Urothelium cell line (cell line): ENCODE results near the gene RPL12.

ENCODE experiments used
- DNase-seq: peaks from one replicate; pipeline ENCODE4 v3.0.0; 2011; ENCODE audit warnings: low spot score, mixed read lengths
- FAIRE-seq: peaks from 2 replicates; lab custom pipeline; 2011; peaks lifted over from hg19 to GRCh38; lab: Jason Lieb, UNC

The RPL12 gene

DNA sequence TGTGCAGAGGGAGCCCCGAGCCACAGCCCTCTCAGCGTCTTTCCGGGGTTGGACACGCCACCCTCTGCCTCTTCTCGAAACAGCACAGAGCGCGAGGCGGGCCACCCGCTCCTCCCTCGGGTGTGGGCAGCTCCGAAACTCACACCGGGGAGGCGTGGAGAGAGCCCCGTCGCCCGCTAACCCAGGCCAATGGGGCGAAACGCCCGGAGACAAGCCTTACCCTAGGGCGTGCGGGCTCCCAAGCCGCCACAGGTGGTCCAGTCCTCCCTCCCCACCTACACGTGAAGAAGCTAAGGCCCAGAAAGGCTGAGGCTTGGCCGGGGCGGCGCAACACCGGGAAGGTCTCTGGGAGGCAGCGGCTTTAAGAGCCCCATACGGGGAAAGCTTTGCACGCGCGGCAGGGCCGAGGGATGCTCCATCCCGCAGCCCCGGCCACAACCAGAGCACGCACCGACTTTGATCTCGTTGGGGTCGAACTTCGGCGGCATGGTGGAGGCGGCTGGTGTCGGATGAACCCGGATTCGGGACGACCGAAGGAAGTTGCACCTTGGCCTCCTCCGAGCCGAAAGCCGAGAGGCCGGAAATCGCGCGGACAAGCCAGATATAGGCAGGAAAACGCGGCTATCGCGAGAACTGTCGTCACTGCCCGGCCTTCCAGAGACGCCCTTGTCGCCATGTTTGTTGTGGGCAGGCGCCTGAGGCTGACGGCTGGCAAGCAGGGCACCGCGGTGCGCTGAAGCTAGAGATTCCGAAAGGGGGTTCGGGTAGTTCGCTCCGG, at the start of gene RPL12, which contains the start of gene LRSAM1:
TSS of gene RPL12 (minus strand) at position 577 of the 778 bp plus-strand sequence. CDS start at position 488, 89 bp downstream.
TSS of gene LRSAM1 (plus strand) at position 681 of the 778 bp plus-strand sequence. CDS start 3,018 bp downstream, outside the sequence.
- FAIRE-seq = no peak

GRCh38 chr9:127500862-127501261, 49.7 kb upstream of the RPL12 start:
- DNase-seq (no peak), FAIRE-seq (no peak)

More for the DNA sequence above, at the start of gene RPL12, which contains the start of gene LRSAM1:
- DNase-seq = peak; percentile 94

DNA sequence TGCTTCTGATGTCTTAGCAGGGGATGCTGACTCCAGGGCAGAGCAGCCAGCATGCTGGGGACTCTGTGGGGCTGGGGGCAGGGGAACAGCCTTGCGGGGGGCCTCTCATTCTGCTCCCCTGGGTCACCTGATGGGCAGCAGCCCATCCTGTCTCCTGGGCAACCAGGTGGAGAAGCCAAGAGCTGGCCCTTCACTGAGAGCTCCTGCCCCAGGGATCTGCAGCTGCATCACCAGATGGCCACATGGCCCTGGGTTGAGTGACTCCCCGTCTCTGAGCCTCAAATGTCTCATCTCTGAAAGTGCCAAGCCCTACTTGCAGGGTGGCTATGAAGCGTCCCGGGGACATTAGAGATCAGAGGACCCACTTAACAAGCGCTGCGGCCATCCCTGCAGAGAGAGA, 49.2 kb upstream of the RPL12 start:
- DNase-seq = no peak

DNA sequence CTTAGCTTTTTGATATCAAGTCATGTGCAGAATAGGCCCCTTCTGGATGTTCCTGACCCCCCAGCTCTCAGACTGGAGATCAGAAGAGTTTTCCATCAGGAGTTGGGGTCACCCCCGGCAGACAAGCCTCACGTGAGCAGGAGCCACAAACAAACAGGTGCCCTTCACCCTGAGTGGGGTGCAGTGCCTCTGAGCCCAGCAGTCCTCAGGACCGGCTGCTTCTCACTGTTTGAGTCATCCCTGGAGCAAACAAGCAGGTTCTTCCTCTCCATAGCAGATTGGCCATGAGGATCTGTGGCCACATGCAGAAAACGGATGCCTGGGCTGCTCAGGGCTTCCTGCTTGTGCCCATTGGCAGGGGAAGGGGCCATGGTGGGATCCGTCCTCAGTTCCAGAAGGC, 47.1 kb upstream of the RPL12 start:
- FAIRE-seq (no peak), DNase-seq (no peak)

More for the DNA sequence above, 49.2 kb upstream of the RPL12 start:
- no peak for FAIRE-seq

- no peak for FAIRE-seq
Observed at GRCh38 chr9:127497656-127498290, 46.6 kb upstream of the RPL12 start.

GRCh38 chr9:127496974-127497373, 45.8 kb upstream of the RPL12 start:
- FAIRE-seq (no peak), DNase-seq (no peak)

More at GRCh38 chr9:127497656-127498290, 46.6 kb upstream of the RPL12 start:
- DNase-seq = no peak

GRCh38 chr9:127495884-127496555, 44.8 kb upstream of the RPL12 start:
- FAIRE-seq = no peak

GRCh38 chr9:127494304-127494702, 43.1 kb upstream of the RPL12 start:
- DNase-seq (no peak), FAIRE-seq (no peak)

More at GRCh38 chr9:127495884-127496555, 44.8 kb upstream of the RPL12 start:
- DNase-seq = no peak

DNA sequence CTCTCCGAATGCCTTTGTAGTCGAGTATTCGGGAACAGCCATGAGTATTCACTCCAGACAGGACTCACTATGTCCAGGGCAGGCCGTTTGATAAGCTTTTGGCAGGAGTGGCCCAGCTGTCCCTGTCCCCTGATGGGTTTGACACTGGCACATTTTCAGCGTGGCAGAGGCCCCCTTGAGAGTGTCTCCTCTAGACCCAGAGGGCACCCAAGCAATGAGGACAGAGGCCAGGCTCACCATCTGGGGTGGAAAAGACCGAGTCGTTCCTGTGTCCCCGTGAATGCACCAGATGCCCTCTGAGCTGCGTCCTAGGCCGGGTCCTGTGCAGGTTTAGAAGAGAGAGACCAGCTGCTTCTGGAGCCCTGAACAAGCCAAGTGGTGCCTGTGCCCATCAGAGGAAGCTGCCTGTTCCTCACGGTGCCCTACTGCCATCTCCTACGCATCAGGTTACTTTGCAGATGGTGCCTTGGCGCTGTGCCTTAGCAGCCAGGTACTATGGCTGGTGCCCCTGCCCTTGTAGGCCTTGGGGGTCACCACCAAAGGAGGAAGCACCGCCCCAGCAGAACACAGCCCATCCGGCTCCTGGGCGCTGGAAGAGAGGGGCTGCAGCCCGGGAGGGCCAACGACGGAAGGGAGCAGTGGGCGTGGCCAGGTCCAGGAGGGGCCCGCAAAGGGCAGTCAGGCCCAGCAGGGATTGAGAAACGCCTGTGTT, 42.5 kb upstream of the RPL12 start:
- no peak for DNase-seq
- no peak for FAIRE-seq

GRCh38 chr9:127492616-127493015, 41.4 kb upstream of the RPL12 start:
- FAIRE-seq (no peak), DNase-seq (no peak)

GRCh38 chr9:127491516-127491915, 40.3 kb upstream of the RPL12 start:
- FAIRE-seq (no peak), DNase-seq (no peak)

- no peak for FAIRE-seq
- no peak for DNase-seq
Observed at GRCh38 chr9:127490535-127491230, 39.5 kb upstream of the RPL12 start.

DNA sequence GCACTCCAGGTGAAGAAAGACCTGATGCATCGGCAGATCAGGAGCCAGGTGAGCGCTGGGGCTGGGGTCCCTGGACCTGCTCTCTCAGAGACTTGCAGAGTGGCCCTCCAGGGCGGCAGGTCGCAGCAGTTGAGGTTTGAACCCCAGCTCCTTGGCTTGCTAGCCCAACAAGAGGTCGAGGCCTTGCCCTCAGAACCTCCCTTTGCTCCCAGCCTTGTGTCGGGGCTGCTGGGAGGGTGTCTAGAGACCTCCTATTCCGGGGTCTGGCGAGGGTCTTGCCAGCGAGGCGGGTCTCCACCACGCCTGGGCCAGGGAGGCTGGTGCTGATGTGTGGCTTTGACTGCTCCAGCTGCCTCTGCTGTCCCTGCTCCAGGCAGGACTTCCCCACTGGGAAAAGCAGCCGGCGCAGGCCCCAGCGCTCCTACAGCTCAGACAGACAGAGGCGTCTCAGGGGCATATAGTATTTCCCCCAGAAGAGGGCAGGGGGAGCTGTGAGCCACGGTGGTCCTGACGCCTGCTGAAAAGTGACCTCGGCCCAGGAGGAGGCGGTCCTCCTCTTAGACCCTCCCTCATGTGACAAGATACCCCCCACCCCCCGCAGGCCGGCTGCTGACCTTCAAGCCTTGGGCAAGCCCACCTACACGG, 38.4 kb upstream of the RPL12 start:
- DNase-seq (no peak), FAIRE-seq (no peak)

DNA sequence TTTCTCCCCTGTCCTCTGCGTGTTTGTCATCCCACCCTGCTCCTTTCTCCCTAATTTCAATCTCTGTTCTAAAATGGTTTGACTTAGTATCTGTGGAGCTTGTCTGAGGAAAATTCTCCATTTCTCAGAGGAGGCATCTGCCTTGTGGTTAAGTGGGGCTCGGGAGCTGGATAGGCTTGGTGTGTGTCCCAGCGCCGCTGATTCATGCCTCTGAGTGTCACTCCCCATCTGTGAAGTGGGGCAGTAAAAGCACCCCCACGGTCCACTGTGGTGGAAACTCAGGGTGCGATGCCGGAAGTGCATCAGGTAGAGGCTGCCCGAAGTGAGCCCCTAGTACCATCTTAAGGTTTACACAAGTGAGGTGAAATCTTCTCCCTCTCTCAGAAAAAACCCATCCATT, 37.7 kb upstream of the RPL12 start:
- DNase-seq (no peak), FAIRE-seq (no peak)

- DNase-seq (no peak), FAIRE-seq (no peak)
Observed at GRCh38 chr9:127485995-127486394, 34.8 kb upstream of the RPL12 start.

DNA sequence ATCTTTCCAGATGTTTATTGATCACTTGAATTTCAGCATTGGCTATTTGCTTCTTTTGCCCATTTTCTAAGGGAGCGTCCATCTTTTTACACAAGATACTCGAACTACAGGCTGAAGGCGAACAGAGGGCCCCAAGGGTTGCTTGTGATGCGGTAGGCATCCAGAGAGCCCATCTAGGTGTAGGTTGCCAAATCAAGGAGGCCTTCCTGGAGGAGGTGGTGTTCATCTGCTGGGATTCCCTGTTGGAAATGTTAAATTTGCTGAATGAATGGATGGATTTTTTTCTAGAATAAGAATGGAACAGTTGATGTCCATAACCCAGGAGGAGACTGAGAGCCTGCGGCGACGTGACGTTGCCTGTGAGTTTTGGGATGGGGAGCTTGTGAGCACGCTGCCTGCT, 31.5 kb upstream of the RPL12 start:
- DNase-seq (no peak), FAIRE-seq (no peak)

- no peak for FAIRE-seq
- no peak for DNase-seq
Observed at GRCh38 chr9:127479507-127480081, 28.4 kb upstream of the RPL12 start.

GRCh38 chr9:127474592-127474991, 23.4 kb upstream of the RPL12 start:
- DNase-seq (no peak), FAIRE-seq (no peak)

DNA sequence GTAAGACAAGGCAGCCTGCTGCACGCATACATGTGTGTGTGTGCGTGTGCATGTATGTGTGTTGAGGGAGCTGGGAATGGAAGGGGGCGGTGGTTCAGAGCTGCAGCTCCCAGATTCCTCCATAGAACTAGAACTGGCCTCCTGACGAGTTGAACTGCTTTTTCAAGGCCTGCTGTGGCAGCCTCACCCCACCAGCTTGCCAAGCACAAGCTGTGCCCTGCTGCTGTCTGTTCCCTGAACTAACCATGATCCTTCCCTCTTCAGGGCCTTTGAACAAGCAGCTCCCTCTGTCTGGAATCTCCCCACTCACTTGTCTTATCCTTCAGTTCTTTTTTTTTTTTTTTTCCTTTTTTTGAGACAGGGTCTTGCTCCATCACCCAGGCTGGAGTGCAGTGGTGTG, 22.7 kb upstream of the RPL12 start:
- FAIRE-seq (no peak), DNase-seq (no peak)
